ENCODE measurements around the gene ANXA10. TPM values are rescaled to one million over a fixed set of nuclear protein-coding genes. Genes with fewer than 3 reads are reported as not detected.

The ANXA10 gene
- total RNA-seq, 1 experiment from 2014 or later: 0.47 TPM

DNA sequence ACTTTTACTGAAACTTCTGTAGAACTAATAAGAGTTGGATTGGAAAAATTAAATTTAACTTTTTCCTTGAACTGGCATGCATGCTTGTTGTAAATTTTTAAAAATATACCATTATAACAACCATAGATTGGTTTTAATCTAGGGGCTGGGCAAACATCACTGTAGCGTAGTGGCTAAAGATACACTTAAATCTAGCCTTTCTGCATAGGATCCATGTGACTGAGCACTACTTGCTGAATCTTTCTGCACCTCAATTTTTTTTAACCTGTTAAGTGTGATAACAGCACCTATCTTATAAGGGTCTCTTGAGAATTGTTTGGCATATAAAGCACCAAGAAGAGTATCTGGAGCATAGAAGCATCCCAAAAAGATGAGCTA, 4.1 kb downstream of the ANXA10 start:
- intact Hi-C loops (cut with micrococcal nuclease): loop anchor here (5.0 kb wide), 1 partner anchor 41 kb away; no protein-coding TSS in a partner anchor
- H3K4me1 ChIP-seq (ENCODE audit: insufficient read depth, low read length): peaks cover 59% of the 10 kb centered on the region
- 0 out of 2 replicates have a peak overlapping the region, but pooled peaks have one; percentile 34 for H3K4me3 ChIP-seq (ENCODE audit: low read length)
- H3K9me3 ChIP-seq (ENCODE audit: low read length): no peaks in the 10 kb centered on the region
- ChIA-PET CTCF (no interaction called here), POLR2A (ENCODE audit: unreplicated experiment) (no interaction called here)
- DNase-seq (no peak), ATAC-seq (no peak)
- H3F3A ChIP-seq (ENCODE audit: low read length, unreplicated experiment): peaks cover 11% of the 10 kb centered on the region
- no peaks in the 10 kb centered on the region for H3K27me3 ChIP-seq (ENCODE audit: low read length)
- BruUV-seq (replicated peaks): no TSS peak
- H3K9ac ChIP-seq (ENCODE audit: low read length): peak overlapping the region; percentile 74
- H4K20me1 ChIP-seq (ENCODE audit: low read length): no peaks in the 10 kb centered on the region
- H3K36me3 ChIP-seq (ENCODE audit: low read depth, low read length): no peaks in the 10 kb centered on the region
- no peak overlapping the region for H2AFZ ChIP-seq (ENCODE audit: low read length)
- H3K79me2 ChIP-seq (ENCODE audit: low read length): no peaks in the 10 kb centered on the region
- peak overlapping the region; percentile 73 for H3K4me2 ChIP-seq (ENCODE audit: low read length)
- H3K27ac ChIP-seq (ENCODE audit: low read length): peak overlapping the region; percentile 96
- no peaks in the 10 kb centered on the region for H3K9me2 ChIP-seq (replicated peaks; ENCODE audit: low read length)
- TF ChIP-seq, protein P1, sequence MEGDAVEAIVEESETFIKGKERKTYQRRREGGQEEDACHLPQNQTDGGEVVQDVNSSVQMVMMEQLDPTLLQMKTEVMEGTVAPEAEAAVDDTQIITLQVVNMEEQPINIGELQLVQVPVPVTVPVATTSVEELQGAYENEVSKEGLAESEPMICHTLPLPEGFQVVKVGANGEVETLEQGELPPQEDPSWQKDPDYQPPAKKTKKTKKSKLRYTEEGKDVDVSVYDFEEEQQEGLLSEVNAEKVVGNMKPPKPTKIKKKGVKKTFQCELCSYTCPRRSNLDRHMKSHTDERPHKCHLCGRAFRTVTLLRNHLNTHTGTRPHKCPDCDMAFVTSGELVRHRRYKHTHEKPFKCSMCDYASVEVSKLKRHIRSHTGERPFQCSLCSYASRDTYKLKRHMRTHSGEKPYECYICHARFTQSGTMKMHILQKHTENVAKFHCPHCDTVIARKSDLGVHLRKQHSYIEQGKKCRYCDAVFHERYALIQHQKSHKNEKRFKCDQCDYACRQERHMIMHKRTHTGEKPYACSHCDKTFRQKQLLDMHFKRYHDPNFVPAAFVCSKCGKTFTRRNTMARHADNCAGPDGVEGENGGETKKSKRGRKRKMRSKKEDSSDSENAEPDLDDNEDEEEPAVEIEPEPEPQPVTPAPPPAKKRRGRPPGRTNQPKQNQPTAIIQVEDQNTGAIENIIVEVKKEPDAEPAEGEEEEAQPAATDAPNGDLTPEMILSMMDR (conservative IDR thresholded peaks at IDR 0.05; ENCODE audit: low read depth, low read length): no peak
- TF ChIP-seq EZH2 (IDR thresholded peaks at IDR 0.05; ENCODE audit: low read length, unreplicated experiment): no peak
- TF ChIP-seq EZH2phosphoT487 (IDR thresholded peaks at IDR 0.05; ENCODE audit: borderline replicate concordance, low read length): no peak

DNA sequence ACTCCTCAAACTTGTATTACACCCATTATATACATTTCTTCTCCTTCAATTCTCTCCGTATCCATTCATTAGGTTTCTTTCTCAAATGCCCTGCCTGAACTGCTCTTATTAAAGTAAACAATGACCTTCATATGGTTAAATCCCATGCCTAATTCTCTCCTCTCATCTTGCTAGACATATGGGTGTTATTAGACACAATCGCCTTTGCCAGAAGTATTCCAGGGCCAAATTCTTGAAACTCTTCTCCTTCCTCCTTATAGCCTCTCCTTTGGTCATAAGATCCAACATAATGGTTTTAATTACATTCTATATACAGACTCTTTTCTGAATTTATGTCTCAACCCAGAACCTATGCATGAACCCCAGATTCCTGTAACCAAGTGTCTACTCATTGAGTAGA, 4.8 kb downstream of the ANXA10 start:
- Histone ChIP-seq H3K9ac (ENCODE audit: low read length) (peak overlapping the region; percentile 66), H3K27ac (ENCODE audit: low read length) (peak overlapping the region; percentile 96), H3K27me3 (ENCODE audit: low read length) (no peaks in the 10 kb centered on the region), H3K4me3 (ENCODE audit: low read length) (no peak overlapping the region), H3K79me2 (ENCODE audit: low read length) (no peaks in the 10 kb centered on the region), H3K36me3 (ENCODE audit: low read depth, low read length) (no peaks in the 10 kb centered on the region), H2AFZ (ENCODE audit: low read length) (no peak overlapping the region), H3K4me2 (ENCODE audit: low read length) (peak overlapping the region; percentile 33), H3K9me3 (ENCODE audit: low read length) (no peaks in the 10 kb centered on the region), H4K20me1 (ENCODE audit: low read length) (no peaks in the 10 kb centered on the region), H3K9me2 (replicated peaks; ENCODE audit: low read length) (no peaks in the 10 kb centered on the region), H3F3A (ENCODE audit: low read length, unreplicated experiment) (peaks cover 11% of the 10 kb centered on the region), H3K4me1 (ENCODE audit: insufficient read depth, low read length) (peaks cover 57% of the 10 kb centered on the region)
- intact Hi-C loops (cut with micrococcal nuclease): loop anchor here (5.0 kb wide), 1 partner anchor 40 kb away; no protein-coding TSS in a partner anchor
- CTCF ChIA-PET: no interaction called here
- no peak for DNase-seq
- BruUV-seq (replicated peaks): no TSS peak
- ATAC-seq: no peak
- TF ChIP-seq EZH2 (IDR thresholded peaks at IDR 0.05; ENCODE audit: low read length, unreplicated experiment): no peak
- no peak for TF ChIP-seq EZH2phosphoT487 (IDR thresholded peaks at IDR 0.05; ENCODE audit: borderline replicate concordance, low read length)
- TF ChIP-seq, protein P1 (conservative IDR thresholded peaks at IDR 0.05; ENCODE audit: low read depth, low read length): no peak
- POLR2A ChIA-PET (ENCODE audit: unreplicated experiment): no interaction called here

DNA sequence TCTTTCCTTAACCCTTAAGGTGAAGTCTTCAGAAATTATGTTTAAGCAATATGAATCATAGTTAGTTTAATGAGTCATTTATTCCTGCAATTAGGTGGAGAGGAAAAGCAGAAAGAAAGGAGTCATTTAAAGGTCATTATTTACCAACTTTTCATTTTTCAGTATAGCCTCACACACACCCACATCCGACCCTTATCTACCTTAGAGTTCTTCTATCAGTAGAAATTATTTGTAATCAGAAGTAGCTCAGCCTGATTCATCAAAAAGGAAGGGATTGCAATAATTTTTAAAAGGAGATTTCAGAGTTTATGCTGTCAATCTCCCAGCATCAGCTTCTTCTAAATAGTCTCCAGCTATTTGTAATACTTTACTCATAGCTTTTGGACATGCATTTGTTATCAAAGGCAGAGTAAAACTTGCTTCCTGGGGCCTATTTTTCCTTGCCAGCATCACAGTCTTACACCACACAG, 5.9 kb downstream of the ANXA10 start:
- H3K9me3 ChIP-seq (ENCODE audit: low read length): no peaks in the 10 kb centered on the region
- peak overlapping the region; percentile 33 for H3K4me2 ChIP-seq (ENCODE audit: low read length)
- no peak overlapping the region for H2AFZ ChIP-seq (ENCODE audit: low read length)
- CTCF ChIA-PET: no interaction called here
- H3K27ac ChIP-seq (ENCODE audit: low read length): peak overlapping the region; percentile 96
- H3K4me3 ChIP-seq (ENCODE audit: low read length): no peak overlapping the region
- no peaks in the 10 kb centered on the region for H3K27me3 ChIP-seq (ENCODE audit: low read length)
- H3K36me3 ChIP-seq (ENCODE audit: low read depth, low read length): no peaks in the 10 kb centered on the region
- peaks cover 11% of the 10 kb centered on the region for H3F3A ChIP-seq (ENCODE audit: low read length, unreplicated experiment)
- H3K9me2 ChIP-seq (replicated peaks; ENCODE audit: low read length): no peaks in the 10 kb centered on the region
- DNase-seq: peak; percentile 87
- intact Hi-C loops (cut with micrococcal nuclease): loop anchor here (1.0 to 5.0 kb wide), 3 partner anchors 27 to 55 kb away; no protein-coding TSS in a partner anchor
- TF ChIP-seq, protein P1 (conservative IDR thresholded peaks at IDR 0.05; ENCODE audit: low read depth, low read length): no peak
- TF ChIP-seq EZH2 (IDR thresholded peaks at IDR 0.05; ENCODE audit: low read length, unreplicated experiment) (no peak), EZH2phosphoT487 (IDR thresholded peaks at IDR 0.05; ENCODE audit: borderline replicate concordance, low read length) (no peak)
- peak overlapping the region; percentile 66 for H3K9ac ChIP-seq (ENCODE audit: low read length)
- H4K20me1 ChIP-seq (ENCODE audit: low read length): no peaks in the 10 kb centered on the region
- BruUV-seq (replicated peaks): no TSS peak
- peak; percentile 71 for ATAC-seq
- POLR2A ChIA-PET (ENCODE audit: unreplicated experiment): no interaction called here
- H3K4me1 ChIP-seq (ENCODE audit: insufficient read depth, low read length): peaks cover 52% of the 10 kb centered on the region
- no peaks in the 10 kb centered on the region for H3K79me2 ChIP-seq (ENCODE audit: low read length)

Measured in PC-3 (cell line).